Astrocyte of the spinal cord (primary cell): ENCODE results near the gene OR12D2.

Source experiments
- DNase-seq: peaks from one replicate; pipeline ENCODE4 v3.0.0; 2011; ENCODE audit warnings: low read depth, low spot score
- H3K4me3 ChIP-seq: 2 replicates; pipeline ENCODE4 v1.5.1; 2011; ENCODE audit warnings: low read depth, mild to moderate bottlenecking, low read length, moderate library complexity
- in situ Hi-C: cut with HindIII; loops from 2 replicates; pipeline ENCODE4 v1.10.0; 2017; ENCODE audit warnings: low sequenced_read_pairs
- TF ChIP-seq, protein P1 (sequence below): IDR thresholded peaks from 2 replicates; pipeline ENCODE4 v1.5.1; 2012; ENCODE audit warnings: low read depth, mild to moderate bottlenecking, low read length, inconsistent platforms

The OR12D2 gene

DNA sequence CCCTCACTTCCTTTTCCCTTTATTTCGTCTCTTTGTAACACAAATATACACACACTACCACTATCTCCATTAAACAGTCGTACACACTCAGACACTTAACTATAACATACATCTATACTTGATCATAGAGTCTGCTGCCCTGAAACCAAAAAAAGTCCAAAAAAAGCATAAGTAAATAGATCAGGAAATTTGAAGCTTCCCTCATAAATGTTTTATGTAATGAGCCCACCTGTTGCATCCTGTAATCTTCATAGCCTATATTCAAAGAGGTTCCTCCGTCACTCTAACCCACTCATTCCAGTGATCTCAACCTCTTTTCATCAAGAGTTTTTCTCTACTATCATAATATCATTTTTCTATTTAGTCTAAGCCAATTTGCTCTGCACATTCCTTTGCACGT is 6.9 kb upstream of the OR12D2 start:
- in situ Hi-C loops, result no loop called here
- H3K4me3 ChIP-seq, result no peak overlapping the region
- no peak for DNase-seq
- TF ChIP-seq, protein P1, sequence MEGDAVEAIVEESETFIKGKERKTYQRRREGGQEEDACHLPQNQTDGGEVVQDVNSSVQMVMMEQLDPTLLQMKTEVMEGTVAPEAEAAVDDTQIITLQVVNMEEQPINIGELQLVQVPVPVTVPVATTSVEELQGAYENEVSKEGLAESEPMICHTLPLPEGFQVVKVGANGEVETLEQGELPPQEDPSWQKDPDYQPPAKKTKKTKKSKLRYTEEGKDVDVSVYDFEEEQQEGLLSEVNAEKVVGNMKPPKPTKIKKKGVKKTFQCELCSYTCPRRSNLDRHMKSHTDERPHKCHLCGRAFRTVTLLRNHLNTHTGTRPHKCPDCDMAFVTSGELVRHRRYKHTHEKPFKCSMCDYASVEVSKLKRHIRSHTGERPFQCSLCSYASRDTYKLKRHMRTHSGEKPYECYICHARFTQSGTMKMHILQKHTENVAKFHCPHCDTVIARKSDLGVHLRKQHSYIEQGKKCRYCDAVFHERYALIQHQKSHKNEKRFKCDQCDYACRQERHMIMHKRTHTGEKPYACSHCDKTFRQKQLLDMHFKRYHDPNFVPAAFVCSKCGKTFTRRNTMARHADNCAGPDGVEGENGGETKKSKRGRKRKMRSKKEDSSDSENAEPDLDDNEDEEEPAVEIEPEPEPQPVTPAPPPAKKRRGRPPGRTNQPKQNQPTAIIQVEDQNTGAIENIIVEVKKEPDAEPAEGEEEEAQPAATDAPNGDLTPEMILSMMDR, result no peak

DNA sequence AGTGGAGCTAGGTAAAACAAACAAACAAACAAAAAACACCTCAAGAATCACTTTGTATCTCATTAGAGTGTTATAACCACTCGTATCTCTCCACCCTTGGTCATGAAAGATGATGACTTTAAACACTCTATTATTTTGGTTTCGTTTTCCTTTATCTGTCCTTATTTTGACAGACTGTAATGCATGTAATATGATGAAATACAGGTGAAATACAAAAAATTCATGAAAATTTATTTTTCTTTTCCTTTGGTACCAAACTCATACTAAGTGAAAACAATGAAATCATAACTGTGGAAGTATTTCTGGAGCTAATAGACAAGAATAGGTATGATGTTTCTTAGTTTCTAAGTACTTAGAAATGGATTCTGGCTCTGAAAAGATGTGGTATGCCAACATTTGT is 4.1 kb downstream of the OR12D2 start:
- TF ChIP-seq, protein P1, result no peak
- in situ Hi-C loops, result no loop called here
- H3K4me3 ChIP-seq, result no peak overlapping the region
- DNase-seq, result no peak

DNA sequence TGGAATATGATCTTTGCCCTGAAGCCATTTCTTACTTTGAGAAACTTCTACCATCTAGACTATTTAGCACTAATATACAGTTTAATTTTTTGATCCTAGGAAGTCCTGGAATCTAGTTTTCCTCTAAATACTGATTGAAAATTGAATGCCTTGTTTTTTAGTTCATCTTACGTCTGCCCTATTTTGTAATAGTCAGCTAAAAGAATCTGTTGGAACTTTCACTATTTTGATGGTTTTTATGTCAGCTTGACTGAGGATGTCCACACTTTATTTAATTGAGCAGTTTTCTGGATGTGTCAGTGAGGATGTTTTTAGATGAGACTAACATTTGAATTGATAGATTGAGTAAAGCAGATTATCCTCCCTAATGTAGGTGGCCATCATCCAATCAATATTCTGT is 8.4 kb downstream of the OR12D2 start:
- TF ChIP-seq, protein P1, result no peak
- no peak for DNase-seq
- no peak overlapping the region for H3K4me3 ChIP-seq
- in situ Hi-C loops, result no loop called here

DNA sequence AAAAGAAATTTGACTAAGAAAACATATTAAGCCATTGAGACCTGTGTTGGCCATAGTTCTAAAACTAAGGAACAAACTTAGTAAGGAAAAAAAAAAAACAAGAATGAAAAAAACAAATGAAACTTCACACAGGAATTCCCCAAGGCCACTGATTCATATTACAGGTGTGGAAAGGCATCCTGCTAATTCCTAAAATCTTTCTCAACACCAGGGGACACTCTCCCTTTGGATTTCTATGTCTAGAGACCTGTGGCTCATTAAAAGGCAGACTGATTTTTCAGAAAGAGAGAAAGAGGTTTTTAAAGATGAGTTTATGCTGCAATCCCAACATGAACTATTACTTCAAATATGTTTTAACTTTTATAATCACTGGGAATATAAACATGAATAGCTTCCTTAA is 19.2 kb downstream of the OR12D2 start, which contains the start of gene OR12D1:
Gene OR12D1 (plus strand): TSS at position 341 of the 400 bp plus-strand sequence.
- in situ Hi-C loops, result no loop called here
- TF ChIP-seq, protein P1, result peak; percentile 4
- DNase-seq, result no peak
- no peak within 1 kb of the TSS for H3K4me3 ChIP-seq

DNA sequence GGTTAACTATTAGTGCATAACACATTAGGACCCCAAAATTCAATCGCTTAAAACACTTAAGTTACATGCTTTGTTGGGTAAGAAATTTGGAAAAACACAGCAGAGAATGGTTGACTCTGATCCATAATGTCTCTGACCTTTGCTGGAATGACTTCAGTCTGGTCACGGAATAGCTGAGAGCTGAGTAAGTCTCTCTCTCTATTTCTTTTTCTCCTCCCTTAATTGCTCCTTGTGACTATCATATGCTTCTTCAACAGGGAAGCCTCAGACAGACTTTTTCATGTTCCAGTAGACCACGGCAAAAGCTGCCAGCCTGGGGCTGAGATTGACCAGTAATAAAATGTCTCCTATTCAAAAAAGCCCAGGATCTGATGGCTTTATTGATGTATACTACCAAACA is 24.1 kb downstream of the OR12D2 start:
- H3K4me3 ChIP-seq, result no peak overlapping the region
- TF ChIP-seq, protein P1, result no peak
- DNase-seq, result no peak
- in situ Hi-C loops, result no loop called here

DNA sequence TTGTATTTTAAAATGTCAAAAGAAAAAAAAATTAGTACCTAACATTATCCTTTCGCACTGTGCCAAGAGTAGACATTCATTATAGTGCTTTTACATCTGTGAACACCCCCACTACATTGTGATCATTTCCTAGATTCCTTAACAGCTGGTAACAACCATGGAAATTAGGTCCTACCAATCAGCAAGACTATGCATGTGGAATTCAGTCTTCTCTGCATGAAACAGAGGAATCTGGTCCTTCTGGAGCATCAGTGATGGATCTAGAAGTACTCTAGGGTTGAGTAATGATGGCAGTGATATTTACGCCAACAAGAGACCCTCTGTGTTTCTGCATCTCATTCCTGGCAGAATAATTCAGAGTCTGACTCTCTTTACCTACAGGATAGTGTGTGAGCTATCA is 28.7 kb downstream of the OR12D2 start:
- DNase-seq, result no peak
- no peak overlapping the region for H3K4me3 ChIP-seq
- TF ChIP-seq, protein P1, result no peak
- in situ Hi-C loops, result no loop called here

DNA sequence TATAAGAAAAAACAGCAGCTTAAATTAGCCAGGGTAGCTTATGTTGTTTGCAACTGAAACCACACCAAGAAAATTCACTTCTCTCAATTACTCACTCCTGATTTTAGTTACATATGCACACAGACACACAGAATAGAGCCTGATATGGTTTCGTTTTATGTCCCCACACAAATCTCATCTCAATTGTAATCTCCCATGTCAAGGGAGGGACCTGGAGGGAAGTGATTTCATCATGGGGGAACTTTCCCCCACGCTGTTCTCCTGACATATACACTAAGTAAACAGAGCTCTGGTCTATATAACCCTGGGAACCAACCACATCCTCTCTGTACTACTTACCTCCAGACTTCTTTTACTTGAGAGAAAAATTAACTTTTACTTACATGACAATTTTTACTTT is 29.1 kb downstream of the OR12D2 start:
- no peak overlapping the region for H3K4me3 ChIP-seq
- TF ChIP-seq, protein P1, result no peak
- in situ Hi-C loops, result no loop called here
- no peak for DNase-seq
